ENCODE data around the gene AXIN1.

DNA sequence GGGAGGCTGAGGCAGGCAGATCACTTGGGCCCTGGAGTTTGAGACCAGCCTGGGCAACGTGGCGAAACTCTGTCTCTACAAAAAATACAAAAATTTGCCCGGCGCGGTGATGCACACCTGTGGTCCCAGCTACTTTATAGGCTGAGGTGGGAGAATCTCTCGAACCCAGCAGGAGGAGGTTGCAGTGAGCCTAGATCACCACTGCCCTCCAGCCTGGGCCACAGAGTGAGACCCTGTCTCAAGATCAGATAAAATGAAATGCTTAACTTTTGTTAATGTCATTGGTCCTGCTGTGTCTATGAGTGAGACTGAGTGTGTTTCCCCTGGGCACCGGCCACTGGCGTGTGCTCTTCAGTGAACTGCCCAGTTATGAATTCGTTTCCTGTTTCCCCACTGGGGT is 107.4 kb downstream of the AXIN1 start:
- TF ChIP-seq, protein P1, sequence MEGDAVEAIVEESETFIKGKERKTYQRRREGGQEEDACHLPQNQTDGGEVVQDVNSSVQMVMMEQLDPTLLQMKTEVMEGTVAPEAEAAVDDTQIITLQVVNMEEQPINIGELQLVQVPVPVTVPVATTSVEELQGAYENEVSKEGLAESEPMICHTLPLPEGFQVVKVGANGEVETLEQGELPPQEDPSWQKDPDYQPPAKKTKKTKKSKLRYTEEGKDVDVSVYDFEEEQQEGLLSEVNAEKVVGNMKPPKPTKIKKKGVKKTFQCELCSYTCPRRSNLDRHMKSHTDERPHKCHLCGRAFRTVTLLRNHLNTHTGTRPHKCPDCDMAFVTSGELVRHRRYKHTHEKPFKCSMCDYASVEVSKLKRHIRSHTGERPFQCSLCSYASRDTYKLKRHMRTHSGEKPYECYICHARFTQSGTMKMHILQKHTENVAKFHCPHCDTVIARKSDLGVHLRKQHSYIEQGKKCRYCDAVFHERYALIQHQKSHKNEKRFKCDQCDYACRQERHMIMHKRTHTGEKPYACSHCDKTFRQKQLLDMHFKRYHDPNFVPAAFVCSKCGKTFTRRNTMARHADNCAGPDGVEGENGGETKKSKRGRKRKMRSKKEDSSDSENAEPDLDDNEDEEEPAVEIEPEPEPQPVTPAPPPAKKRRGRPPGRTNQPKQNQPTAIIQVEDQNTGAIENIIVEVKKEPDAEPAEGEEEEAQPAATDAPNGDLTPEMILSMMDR (IDR thresholded peaks at IDR 0.05) = no peak
- no peak for TF ChIP-seq POLR2A (IDR thresholded peaks at IDR 0.05)
